Measurements from ENCODE around the gene DDIT3. TPM values are rescaled to one million over a fixed set of nuclear protein-coding genes. Genes with fewer than 3 reads are reported as not detected.

DDIT3 gene
- total and polyA plus RNA-seq, 2 of the 13 experiments (the other 11 are each of a cell fraction or from before 2014, with no cell fraction given): 27.5 to 48.7 TPM

DNA sequence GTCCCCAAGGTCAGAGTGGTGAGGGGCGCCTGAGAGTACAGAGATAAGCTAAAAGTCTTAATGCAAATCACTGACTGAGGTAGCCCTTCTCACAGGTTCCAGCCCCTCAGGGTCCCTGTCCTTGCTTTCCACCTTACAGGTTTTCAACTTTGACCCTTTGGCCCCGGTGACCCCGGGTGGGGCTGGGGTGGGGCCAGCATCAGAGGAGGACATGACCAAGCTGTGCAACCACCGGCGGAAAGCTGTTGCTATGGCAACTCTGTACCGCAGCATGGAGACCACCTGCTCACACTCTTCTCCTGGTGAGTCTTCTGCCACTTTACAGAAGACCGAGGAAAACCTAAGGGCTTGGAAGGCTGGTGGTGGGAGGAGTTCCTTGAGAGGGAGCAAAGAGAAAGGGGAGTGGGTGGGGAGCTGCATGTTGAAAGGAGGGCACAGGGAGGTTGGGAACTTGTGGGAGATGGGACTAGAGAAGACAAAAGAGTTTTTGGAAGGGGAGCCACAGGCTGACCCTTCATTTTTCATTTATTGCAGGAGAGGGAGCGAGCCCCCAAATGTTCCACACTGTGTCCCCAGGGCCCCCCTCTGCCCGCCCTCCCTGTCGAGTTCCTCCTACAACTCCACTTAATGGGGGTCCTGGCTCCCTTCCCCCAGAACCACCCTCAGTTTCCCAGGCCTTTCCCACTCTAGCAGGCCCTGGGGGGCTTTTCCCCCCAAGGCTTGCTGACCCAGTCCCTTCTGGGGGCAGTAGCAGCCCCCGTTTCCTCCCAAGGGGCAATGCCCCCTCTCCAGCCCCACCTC is 4.7 kb upstream of the DDIT3 start:
- peak overlapping the region in 1 of 3 experiments; percentile 89; a peak in 2 of 6 replicates for H3K4me3 ChIP-seq (replicated peaks in 1 of 3; ENCODE audit: insufficient read depth in 1 of 3, low read depth in 2 of 3, low read length in 3 of 3)
- no TSS peak for BruUV-seq (replicated peaks)
- H3K4me1 ChIP-seq (ENCODE audit: insufficient read depth, low read length): peaks cover 30% of the 10 kb centered on the region
- in situ Hi-C loops (cut with HindIII; ENCODE audit: extremely low pct_ligation_motif_present, low pct_unique_long_range_greater_than_20kb): no loop called here
- TF ChIP-seq ZNF326 (CRISPR knock-in tag; IDR thresholded peaks at IDR 0.05; ENCODE audit: borderline replicate concordance) (no peak), DR1 (CRISPR knock-in tag; IDR thresholded peaks at IDR 0.05) (no peak), NR2F6 (IDR thresholded peaks at IDR 0.05) (peak; percentile 28; the same call in 1 of the 2 replicates), NR2F6 (CRISPR knock-in tag; IDR thresholded peaks at IDR 0.05) (no peak), ZNF343 (CRISPR knock-in tag; IDR thresholded peaks at IDR 0.05) (no peak), TBL1XR1 (IDR thresholded peaks at IDR 0.05; ENCODE audit: borderline replicate concordance, low read length, partially characterized antibody) (no peak), ZSCAN21 (CRISPR knock-in tag; IDR thresholded peaks at IDR 0.05; ENCODE audit: borderline replicate concordance) (no peak), ZNF101 (CRISPR knock-in tag; IDR thresholded peaks at IDR 0.05; ENCODE audit: borderline replicate concordance, low read depth) (no peak), ZSCAN29 (CRISPR knock-in tag; conservative IDR thresholded peaks at IDR 0.05) (no peak), MBNL3 (CRISPR knock-in tag; conservative IDR thresholded peaks at IDR 0.05) (no peak), ZNF891 (CRISPR knock-in tag; IDR thresholded peaks at IDR 0.05) (no peak), ZNF562 (CRISPR knock-in tag; IDR thresholded peaks at IDR 0.05; ENCODE audit: borderline replicate concordance) (no peak), RFX3 (CRISPR knock-in tag; IDR thresholded peaks at IDR 0.05) (0 out of 2 replicates have a peak, but pooled peaks have one; percentile 39), NR2C2 (CRISPR knock-in tag; IDR thresholded peaks at IDR 0.05; ENCODE audit: borderline replicate concordance) (peak; percentile 62)
- TF ChIP-seq, protein P1, sequence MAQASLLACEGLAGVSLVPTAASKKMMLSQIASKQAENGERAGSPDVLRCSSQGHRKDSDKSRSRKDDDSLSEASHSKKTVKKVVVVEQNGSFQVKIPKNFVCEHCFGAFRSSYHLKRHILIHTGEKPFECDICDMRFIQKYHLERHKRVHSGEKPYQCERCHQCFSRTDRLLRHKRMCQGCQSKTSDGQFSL (CRISPR knock-in tag; IDR thresholded peaks at IDR 0.05): no peak
- TF ChIP-seq, protein P2, sequence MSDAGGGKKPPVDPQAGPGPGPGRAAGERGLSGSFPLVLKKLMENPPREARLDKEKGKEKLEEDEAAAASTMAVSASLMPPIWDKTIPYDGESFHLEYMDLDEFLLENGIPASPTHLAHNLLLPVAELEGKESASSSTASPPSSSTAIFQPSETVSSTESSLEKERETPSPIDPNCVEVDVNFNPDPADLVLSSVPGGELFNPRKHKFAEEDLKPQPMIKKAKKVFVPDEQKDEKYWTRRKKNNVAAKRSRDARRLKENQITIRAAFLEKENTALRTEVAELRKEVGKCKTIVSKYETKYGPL (CRISPR knock-in tag; IDR thresholded peaks at IDR 0.05): no peak
- H4K20me1 ChIP-seq (ENCODE audit: insufficient read depth, low read length): peaks cover 2% of the 10 kb centered on the region; the same call in 1 of the 2 replicates
- ChIA-PET CTCF (ENCODE audit: low intra/inter-chr PET ratio, low total read pairs) (no interaction called here), POLR2A (interaction anchor here (1.1 to 3.0 kb wide), 5 partner anchors 9 to 51 kb away, joined by 3 to 21 read pairs (median 5); partner anchors contain the start of gene DCTN2)
- no peaks in the 10 kb centered on the region; a peak in 1 of 5 replicates for H3K27me3 ChIP-seq (ENCODE audit: control insufficient read depth in 1 of 2, insufficient read depth in 2 of 2, low read length in 2 of 2)
- no peak for ATAC-seq
- no peak for DNase-seq (ENCODE audit: low spot score)
- H3K27ac ChIP-seq (ENCODE audit: extremely low read length, insufficient read depth, low read length): no peak overlapping the region
- 91% methylated on average over 9 of the region's 11 CpGs for WGBS (ENCODE audit: low lambda C conversion rate)
- peaks cover 17% of the 10 kb centered on the region for H3K79me2 ChIP-seq (ENCODE audit: insufficient read depth, low read length)
- no peaks in the 10 kb centered on the region for H3K9me3 ChIP-seq (ENCODE audit: low read length)
- intact Hi-C loops (cut with micrococcal nuclease; ENCODE audit: unreplicated experiment): loop anchor here (5.0 kb wide), 1 partner anchor 97 kb away; no protein-coding TSS in a partner anchor
- peaks cover 19 to 54% of the 10 kb centered on the region in 2 experiments; a peak in 4 of 5 replicates for H3K36me3 ChIP-seq (replicated peaks in 1 of 2; ENCODE audit: control insufficient read depth in 1 of 2, insufficient read depth in 2 of 2, low read length in 2 of 2)
- peak overlapping the region; percentile 89; the same call in 1 of the 2 replicates for H3K9ac ChIP-seq (ENCODE audit: insufficient read depth, low read depth, low read length)
- no peak for FAIRE-seq
- H3K4me2 ChIP-seq (ENCODE audit: low read depth, low read length): peak overlapping the region; percentile 91
- no peak overlapping the region for H2AFZ ChIP-seq (ENCODE audit: low read length)

Measured in HepG2 (cell line).